GM18508 (cell line): ENCODE results near the gene CD300LF.

Source experiments
- ATAC-seq: cut with Tn5 transposase; IDR thresholded peaks from one replicate; pipeline ENCODE4 v1.9.1; 2021; ENCODE audit warnings: moderate number of reproducible peaks; ENCODE audit not compliant: insufficient read depth, unreplicated experiment

The CD300LF gene

DNA sequence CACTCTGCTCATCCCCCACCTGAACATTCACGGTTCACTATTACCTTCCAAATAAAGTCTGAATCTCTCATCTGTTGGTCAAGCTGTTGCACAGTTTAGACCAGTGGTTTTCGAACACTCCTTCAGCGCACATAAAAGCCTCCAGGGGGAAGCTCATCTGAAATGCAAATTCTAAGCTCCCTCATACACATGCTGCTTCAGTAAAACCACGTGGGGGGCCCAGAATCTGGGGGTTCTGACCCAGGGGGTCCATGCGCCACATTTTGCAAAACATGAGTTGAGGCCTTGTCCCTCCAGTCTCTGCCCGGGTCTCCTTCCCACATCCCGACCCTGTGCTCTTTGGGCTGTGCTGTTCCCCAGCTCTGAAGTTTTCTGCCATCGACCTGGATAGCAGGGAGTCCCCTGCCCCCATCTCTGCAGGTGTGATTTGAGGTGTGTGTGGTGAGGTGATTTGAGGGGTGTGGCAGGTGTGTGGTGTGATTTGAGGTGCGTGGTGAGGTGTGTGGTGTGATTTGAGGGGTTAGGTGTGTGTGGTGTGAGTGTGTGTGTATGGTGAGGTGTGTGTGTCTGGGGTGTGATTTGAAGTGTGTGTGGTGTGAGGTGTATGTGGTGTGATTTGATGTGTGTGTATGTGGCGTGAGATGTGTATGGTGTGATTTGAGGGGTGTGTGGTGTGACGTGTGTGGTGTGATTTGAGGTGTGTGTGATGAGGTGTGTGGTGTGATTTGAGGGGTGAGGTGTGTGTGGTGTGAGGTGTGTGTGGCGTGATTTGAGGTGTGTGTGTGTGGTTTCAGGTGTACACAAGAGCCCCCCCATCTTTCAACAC is 19.5 kb upstream of the CD300LF start:
- ATAC-seq, result no peak

DNA sequence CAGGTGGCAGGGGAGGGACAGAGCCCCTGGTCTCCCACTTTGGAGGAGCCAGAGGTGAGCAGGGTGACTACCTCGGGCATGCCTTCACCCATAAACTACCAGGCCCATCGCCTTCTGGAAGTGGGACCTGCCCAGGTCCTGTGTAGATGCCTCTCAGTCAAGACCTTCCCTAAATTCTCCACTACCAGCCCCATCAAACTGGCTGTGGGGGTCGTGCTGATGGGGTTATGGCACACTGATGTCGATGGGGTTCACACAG is 18.6 kb upstream of the CD300LF start:
- no peak for ATAC-seq

DNA sequence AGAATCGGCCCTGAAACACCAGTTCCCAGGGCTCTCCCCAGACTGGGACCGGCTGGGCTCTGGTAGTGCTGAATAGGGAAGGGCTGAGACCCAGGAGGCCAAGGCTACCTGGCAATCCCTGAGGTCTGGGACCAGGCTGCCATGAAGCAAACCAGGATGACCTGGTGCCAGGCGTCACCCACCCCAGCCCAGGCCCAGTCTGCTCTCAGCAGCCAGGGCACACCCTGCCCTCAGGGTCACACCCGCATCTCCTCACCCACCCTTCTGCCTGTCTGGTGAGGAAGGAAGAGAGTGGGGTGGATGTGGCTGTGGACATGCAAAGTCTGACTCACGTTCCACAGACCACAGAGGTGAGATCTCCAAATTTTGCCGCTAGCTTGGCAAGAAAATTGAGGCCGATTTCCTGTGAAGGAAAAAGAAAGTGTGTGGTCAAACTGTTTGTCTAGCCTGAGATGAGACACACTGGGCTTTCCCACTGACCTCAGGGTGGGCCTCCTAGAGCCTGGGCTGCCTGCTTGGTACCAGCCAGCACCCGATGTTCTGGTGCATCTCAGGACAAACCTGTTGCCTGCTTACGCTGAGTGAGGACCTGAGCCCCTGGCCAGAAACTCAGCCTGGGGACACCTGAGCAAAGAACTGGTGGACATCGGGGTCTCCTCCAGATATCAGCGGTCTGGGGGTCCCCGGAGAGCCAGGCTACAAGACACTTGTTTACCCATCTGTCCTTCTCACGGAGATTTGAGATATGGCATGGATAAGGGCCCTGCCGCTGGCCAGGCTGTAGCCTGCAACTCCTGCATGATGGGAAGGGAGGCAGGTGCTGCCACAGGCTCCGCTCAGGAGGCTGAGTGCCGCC is 18.0 kb upstream of the CD300LF start:
- no peak for ATAC-seq

DNA sequence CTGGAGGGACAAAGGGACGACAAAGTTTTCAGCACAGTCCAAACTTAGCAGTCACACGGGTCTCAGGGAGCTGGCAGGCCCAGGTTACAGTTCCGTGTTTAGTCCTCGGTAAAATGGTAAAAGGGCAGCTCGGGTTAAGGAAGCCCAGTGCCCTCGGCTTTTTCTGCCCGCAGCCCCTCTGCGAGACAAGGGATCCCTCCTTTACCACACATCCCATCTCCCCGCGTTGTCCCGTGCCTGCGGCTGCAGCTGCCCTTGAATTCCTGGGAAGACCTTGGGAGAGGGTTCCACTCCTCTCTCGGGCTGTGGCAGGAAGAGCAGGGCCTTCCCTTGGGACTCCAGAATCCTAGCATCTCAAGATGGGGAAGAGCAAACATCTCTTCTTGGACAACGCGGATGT is 17.1 kb upstream of the CD300LF start:
- no peak for ATAC-seq

DNA sequence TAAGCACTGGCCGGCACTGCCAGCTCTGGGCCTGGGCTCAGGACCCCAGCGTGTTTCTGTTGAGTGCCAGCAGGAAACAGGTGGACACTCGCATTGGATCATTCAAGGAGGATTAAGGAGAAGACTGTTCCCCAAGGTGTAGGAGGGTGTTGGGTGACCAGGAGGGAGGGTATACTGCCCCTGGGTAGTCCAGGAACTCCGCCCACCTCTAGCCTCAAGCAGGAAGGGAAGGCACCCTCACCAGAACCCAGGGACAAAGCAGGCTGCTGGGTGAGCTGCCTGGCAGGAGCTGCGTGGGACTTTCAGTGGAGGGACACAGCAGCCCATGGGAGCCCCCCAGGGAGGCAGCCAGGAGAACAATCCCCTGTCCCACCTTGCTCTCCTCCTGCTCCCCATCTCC is 16.6 kb upstream of the CD300LF start:
- ATAC-seq, result no peak

DNA sequence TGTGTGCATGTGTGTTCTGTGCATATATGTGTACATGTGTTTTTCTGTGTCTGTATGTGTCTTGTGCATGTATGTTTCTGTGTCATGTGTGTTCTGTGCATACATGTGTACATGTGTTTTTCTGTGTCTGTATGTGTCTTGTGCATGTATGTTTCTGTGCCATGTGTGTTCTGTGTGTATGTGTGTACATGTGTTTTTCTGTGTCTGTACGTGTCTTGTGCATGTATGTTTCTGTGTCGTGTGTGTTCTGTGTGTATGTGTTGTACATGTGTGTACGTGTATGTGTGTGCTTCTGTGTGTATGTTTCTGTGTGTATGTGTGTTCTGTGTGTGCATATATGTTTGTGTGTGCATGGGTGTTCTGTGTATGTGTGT is 16.0 kb upstream of the CD300LF start:
- no peak for ATAC-seq

DNA sequence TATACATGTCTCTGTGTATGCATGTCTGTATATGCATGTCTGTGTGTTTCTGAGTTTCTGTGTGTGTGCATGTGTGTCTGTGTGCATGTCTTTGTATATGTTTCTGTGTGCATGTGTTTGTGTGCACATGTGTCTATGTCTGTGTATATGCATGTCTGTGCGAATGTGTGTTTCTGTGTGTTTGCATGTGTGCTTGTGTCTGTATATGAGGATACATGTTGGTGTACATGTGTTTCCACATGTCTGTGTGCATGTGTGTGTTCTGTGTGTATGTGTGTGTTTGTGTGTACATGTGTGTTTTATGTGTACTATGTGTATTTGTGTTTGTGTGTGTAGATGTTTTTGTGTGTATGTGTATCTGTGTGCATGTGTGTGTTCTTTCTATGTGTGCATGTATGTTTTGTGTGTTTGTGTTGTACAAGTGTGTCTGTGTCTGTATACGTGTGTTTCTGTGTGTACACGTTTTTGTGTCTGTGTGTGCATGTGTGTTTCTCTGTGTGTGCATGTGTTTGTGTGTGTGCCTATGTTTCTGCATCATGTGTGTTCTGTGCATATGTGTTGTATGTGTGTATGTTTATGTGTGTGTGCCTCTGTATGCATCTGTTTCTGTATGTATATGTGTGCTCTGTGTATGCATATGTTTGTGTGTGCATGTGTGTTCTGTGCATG is 15.4 kb upstream of the CD300LF start:
- ATAC-seq, result no peak

DNA sequence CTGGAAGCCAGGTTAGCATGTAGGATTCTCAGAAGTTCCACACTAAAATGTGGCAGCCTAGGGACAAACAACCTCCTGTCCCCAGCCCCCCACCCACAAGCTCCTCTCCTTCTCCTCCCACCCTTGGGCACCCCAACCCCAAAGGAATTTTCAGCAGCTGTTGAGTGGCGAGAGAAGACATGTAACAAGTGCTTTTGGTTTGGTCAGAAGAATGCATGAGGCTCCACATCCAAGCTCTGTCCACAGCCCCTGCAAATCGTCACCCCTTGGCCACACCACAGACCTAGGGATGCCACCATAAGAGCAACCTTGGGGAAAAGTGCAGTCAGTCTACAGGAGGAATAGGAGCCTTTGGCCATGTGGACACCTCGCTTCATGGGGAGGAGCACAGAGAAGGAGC is 12.4 kb upstream of the CD300LF start:
- ATAC-seq, result no peak

DNA sequence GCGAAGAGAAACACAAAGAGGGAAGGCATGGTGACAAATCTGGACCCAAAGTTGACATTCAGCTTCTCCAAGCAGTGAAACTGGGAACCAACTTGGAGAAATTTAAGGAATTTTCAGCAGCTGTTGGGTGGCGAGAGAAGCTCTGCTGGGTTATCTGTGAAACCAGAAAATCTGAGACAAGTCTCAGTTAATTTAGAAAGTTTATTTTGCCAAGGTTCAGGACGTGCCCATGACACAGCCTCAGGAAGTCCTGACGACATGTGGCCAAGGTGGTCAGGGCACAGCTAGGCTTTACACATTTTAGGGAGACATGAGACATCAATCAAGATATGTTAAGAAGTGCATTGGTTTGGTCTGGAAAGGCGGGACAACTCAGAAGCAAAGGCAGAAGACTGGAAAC is 11.2 kb upstream of the CD300LF start:
- no peak for ATAC-seq

DNA sequence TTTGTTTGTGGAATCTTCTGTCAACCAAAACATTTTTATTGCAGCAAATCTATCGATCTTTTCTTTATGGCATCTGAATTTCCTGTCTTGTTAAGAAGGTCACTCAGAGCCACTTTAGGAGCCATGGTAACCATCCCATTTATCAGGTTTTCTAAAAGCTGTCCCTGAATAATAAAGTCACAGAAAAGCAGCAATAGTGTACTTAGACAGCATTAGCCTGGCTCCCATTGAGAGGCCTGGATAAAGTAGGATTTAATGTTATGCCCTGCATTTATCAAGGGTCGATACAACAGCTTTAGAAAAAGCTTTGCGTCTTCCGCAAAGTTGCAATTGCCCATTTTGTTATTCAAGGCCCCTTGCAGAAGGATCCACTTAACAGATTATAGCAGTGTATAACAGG is 10.1 kb upstream of the CD300LF start:
- ATAC-seq, result no peak

DNA sequence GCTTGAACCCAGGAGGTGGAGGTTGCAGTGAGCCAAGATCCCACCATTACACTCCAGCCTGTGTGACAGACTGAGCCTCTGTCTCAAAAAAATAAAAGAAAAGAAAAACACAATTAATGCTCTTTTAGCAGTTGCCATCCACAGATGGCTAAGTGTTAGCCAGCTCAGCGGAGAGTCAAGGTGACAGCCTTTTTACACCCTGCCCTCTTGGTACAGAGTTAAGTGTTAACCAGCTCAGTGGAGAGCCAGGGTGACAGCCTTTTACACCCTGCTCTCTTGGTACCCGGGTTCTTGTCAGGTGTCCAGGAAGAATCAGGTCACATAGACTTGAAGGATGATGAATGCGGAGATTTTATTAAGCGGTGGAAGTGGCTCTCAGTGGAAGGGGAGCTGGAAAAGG is 7.8 kb upstream of the CD300LF start:
- ATAC-seq, result no peak

DNA sequence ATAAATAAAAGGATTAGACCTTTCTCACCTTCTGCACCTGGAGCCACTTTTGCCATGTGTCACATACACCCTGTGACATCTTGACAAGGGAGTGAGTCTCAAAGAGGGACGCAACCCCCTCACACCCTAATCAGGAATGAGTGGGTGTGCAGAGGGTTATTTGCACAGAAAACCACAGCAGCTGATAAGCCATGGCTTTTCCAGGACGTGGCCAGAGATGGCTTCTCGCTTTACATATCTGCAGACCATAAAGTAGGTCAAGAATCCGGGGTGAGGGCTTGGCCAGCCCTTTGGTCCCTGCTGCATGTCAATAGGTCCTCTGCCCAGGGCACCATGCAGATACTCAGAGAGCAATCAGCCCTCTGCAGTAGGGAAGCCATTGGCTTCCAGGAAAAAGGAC is 2.4 kb upstream of the CD300LF start:
- no peak for ATAC-seq

DNA sequence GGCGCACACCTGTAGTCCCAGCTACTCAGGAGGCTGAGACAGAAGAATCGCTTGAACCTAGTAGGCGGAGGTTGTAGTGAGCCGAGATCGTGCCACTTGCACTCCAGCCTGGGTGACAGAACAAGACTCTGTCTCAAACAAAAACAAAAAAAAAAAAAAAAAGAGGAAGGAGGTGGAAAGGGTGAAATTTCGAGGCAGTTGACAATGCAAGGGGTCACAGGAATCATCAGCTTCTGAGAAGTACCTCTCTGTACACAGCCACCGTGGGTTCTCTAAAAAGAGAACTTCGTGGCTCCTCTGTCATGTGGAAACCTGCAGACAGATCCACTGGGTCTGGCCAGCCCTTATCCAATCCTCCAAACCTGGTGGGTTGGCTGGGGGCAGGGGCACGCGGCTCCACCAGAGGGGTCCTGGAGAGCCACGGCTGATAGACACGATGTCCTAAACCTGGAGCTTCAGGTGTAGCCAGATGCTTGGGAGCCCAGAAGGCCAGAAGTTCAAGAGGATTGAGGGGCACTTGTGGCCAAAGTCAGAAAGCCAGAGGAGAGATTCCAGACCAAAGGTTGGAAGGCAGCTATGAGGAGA is 540 bp upstream of the CD300LF start:
- ATAC-seq, result no peak

DNA sequence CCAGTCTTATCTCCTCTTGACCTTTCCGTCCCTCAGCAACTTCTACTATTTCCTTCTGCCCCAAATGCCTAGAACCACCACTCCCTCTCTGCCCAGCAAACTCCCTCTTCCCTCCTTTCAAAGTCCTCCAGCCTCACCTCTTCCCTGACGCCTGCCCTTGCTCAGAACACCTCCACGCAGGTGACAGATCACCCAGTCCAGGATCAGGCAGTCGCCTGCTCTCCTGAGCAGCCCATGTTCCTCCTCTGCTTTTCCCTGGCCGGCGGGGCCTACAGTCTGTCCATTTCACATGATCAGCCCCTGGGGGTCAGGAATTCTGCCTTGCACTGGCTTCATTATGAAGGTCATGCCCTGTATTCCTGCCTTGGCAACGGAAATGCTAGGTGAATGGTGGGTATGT is 422 bp downstream of the CD300LF start:
- ATAC-seq, result no peak

DNA sequence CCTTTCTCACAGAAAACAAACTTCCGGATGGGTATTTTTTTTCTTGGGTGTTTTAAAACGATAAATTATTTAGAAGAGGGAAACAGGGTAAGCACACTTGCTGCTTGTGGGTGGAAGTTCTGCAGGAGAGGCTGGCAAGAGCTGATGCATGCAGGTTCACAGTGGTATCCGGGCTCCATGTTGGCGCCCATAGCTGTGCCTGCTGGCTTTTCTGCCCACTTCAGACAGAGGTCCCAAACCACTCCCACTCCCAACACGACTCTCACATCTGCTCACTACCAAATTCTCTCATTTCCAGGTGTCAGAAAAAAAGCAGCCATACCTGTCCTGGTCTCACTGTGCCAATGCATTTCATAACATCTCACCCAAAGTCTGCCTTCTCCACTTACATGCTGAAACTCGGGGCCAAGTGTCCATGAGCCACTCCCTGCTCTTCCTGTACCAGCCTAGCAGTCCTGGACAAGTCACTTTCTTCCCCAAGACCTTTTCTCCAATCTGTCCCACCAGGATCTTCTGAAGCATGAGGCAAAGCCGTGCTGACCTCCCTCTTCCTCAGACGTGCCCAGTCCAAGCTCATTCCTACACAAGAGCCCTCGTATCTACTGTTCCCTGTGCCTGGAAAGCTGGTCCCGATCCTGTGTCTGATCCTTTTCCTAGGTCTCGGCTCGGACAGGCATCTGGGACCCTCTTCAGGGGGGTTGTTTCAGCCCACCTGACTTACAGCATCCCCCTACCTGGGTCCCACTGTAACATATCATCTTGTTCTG is 1.5 kb downstream of the CD300LF start:
- ATAC-seq, result no peak

DNA sequence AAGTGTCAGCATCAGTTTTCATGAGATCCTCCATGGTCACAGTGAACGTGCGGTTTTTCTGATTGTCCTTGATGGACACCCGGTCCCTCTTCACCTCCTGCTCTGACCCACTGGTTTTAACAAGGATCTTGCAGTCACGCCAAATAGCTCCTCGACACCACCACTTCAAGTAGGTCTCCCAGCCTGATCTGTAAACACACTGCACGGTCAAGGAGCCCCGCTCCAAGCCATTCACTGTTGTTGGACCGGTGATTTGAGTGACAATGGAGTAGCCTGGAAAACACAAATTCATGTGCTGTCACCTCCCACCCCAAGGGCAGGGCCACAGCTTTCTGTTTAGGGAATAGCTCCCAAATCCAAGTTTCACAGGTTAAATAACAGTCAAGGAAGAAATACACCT is 8.2 kb downstream of the CD300LF start:
- no peak for ATAC-seq

DNA sequence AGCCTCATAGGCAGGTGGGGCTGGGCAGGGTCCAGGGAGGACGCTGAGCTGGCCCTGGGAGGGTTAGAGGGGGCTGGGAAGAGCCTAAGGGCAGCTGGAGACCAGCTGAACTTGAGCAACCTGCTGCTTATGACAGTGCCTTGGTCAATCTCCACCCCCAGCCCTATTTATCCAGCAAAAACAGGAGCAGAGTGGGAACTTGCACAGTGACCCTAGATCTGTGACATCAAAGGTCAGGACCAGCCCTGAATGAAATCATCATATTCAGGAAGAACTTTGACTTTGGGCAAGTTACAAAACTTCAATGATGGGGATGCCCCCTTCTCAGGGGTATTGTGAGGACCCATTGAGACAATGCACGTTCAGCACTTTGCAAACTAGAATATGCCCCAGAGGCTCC is 9.4 kb downstream of the CD300LF start:
- no peak for ATAC-seq

DNA sequence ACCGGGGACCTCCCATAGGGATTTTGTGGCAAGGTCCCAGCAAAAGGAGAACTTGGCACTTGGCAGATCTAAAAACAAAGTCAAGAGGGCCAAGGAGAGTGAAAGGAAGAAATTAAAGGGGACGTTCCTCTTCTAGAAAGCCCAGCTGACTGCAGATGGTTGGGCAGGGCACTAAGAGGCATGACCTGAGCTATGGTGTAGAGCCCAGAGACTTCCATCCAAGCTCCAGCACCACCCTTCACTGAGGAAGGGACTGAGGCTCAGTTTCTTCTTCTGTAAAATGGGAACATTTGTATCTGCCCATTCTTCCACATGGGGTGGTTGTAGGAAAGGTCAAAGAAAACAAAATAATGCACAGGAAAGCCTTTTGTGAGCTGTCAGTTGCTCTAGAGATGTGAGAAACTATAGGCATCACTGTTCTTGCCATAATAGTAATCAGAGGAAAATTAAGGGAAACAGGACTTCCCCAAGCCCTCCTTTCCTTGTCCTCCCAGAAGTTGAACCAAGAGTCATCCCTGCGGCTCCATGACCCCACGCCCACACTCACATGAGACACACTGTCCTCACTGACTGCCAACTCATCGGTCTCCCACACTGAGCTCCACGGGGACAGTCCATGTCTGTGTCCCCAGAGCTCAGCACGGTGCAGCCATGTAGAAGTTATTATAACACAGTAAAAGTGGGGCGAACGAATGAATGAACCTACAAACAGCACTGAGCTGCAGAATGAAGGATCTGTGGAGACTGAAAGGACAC is 10.4 kb downstream of the CD300LF start:
- no peak for ATAC-seq

DNA sequence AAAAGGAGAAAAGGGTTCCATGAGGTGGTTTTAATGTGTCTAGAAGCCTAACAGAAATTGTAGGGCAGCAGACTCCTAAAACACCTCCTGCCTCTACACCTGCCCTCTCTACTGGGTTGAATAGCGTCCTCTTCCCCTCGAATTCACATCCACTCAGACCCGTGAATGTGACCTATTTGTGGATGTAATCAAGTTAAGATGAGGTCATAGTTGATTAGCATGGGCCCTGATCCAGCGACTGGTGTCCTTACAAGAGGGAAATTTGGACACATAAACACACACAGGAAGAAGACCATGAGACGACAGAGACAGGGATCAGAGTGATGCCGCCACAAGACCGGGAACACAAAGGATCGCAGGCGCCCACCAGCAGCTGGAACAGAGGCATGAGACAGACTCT is 13.5 kb downstream of the CD300LF start:
- ATAC-seq, result no peak

DNA sequence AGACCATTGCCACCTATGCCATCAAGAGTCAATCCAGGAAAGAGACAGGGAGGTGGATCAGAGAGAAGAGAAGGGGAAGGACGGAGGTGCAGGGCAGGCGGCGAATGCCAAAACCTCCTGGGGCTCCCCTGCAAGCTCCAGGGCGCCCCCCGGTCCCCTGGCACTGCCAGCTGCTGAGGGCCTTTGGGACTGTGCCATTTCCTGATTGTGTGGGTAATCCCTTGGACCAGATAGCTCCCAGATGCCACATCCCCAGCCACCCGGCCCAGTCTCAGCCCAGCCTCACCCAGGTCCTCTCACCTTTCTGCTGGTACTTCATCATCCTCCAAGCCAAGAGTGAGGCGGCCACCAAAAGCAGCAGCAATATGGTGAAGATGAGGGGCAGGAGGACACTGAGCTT is 14.7 kb downstream of the CD300LF start:
- ATAC-seq, result no peak
